Measurements from ENCODE around the gene MAP4K2. TPM values are rescaled to one million over a fixed set of nuclear protein-coding genes. Genes with fewer than 3 reads are reported as not detected.

MAP4K2 gene
- total and polyA plus RNA-seq, 2 of the 13 experiments (the other 11 are each of a cell fraction or from before 2014, with no cell fraction given), result 8.3 to 17.6 TPM

- peak; percentile 89 for TF ChIP-seq HIVEP1 (CRISPR knock-in tag; IDR thresholded peaks at IDR 0.05)
- 0 out of 2 replicates have a peak, but pooled peaks have one; percentile 28 for TF ChIP-seq SP5 (CRISPR knock-in tag; IDR thresholded peaks at IDR 0.05; ENCODE audit: borderline replicate concordance, low read depth)
- peak; percentile 16; the same call in 1 of the 2 replicates for TF ChIP-seq STAG1 (CRISPR knock-in tag; IDR thresholded peaks at IDR 0.05)
- peak; percentile 61; the same call in 1 of the 2 replicates for TF ChIP-seq YEATS4 (CRISPR knock-in tag; IDR thresholded peaks at IDR 0.05; ENCODE audit: borderline replicate concordance)
- TF ChIP-seq HNF1B (CRISPR knock-in tag; IDR thresholded peaks at IDR 0.05), result peak; percentile 31; the same call in 1 of the 2 replicates
- TF ChIP-seq NCOR1 (IDR thresholded peaks at IDR 0.05; ENCODE audit: borderline replicate concordance, low read length), result peak; percentile 29; the same call in 1 of the 2 replicates
- peak; percentile 65 for TF ChIP-seq CTCF (CRISPR knock-in tag; IDR thresholded peaks at IDR 0.05)
- TF ChIP-seq IRF2 (CRISPR knock-in tag; IDR thresholded peaks at IDR 0.05), result 0 out of 2 replicates have a peak, but pooled peaks have one; percentile 43
- peak; percentile 48; the same call in 1 of the 2 replicates for TF ChIP-seq ETV5 (CRISPR knock-in tag; IDR thresholded peaks at IDR 0.05; ENCODE audit: borderline replicate concordance)
- TF ChIP-seq KDM4B (CRISPR knock-in tag; IDR thresholded peaks at IDR 0.05), result no peak
- TF ChIP-seq ZNF703 (CRISPR knock-in tag; IDR thresholded peaks at IDR 0.05; ENCODE audit: borderline replicate concordance), result 0 out of 2 replicates have a peak, but pooled peaks have one; percentile 33
- TF ChIP-seq ISL2 (CRISPR knock-in tag; IDR thresholded peaks at IDR 0.05), result 0 out of 2 replicates have a peak, but pooled peaks have one; percentile 24
- peak; percentile 44; the same call in 1 of the 2 replicates for TF ChIP-seq ZNF580 (CRISPR knock-in tag; IDR thresholded peaks at IDR 0.05; ENCODE audit: borderline replicate concordance, low read depth)
- peak; percentile 29 for TF ChIP-seq AGO2 (optimal IDR thresholded peaks at IDR 0.05; ENCODE audit: low read depth, low read length)
- TF ChIP-seq PHF20 (CRISPR knock-in tag; IDR thresholded peaks at IDR 0.05), result 0 out of 2 replicates have a peak, but pooled peaks have one; percentile 21
These were observed at the start of gene MAP4K2 (continued) for GRCh38 chr11:64803158-64803845.
